ENCODE results near the gene SSB. TPM values are rescaled to one million over a fixed set of nuclear protein-coding genes. Genes with fewer than 3 reads are reported as not detected.

Gene SSB
- total RNA-seq, 1 donor from 2014 or later: 123 TPM

DNA sequence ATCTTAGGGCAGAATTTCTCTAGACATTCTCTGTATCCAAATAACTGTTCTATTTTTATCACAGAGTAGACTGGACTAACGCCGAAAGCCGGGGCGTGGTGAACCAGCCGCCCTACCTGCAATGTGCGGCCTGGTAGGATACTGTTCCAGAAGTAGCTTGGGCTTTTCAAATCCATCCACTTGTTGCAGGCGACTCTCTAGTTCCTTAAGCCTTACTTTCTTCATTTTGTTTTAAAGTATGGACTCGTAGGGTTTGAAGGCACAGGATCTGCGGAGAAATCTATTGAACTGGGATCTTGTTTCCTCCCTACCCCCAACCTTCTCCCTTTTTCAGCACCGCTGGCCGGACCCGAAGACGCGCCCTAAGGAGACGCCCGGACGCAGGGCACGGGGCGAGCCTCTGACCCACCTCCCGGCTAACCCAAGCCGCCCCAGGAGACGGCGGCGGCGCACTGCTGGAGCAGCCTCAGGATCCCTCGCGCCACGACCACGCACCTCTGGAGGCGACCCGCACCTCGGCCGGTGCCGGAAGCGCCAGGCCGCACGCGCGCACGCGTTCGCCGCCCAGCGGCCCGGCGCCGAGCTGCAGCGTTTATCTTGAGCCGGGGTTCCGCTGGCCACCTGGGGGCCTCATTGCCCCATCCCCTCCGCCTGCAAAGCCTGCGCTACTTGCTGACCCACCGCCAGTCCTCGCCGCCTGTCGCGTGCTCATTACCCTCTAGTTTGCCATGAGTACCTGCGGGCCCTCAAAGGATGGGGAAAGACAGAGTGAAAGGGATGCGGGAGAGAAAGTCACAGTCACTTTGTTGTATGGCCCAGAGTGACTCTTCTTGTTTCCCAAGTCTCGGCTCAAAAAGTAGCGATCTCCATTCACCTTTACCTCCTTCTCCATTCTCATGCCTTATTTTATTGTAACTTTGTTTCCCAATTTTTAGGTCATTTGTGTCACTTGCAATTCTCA is 26.0 kb downstream of the SSB start, which contains the start of gene METTL5:
METTL5 (minus strand) TSS at position 533 of the 961 bp plus-strand sequence; CDS start at position 225, 308 bp downstream.
- H3K27ac Mint-ChIP-seq: peak within 1 kb of the TSS; percentile 89
- TF ChIP-seq, protein P1, sequence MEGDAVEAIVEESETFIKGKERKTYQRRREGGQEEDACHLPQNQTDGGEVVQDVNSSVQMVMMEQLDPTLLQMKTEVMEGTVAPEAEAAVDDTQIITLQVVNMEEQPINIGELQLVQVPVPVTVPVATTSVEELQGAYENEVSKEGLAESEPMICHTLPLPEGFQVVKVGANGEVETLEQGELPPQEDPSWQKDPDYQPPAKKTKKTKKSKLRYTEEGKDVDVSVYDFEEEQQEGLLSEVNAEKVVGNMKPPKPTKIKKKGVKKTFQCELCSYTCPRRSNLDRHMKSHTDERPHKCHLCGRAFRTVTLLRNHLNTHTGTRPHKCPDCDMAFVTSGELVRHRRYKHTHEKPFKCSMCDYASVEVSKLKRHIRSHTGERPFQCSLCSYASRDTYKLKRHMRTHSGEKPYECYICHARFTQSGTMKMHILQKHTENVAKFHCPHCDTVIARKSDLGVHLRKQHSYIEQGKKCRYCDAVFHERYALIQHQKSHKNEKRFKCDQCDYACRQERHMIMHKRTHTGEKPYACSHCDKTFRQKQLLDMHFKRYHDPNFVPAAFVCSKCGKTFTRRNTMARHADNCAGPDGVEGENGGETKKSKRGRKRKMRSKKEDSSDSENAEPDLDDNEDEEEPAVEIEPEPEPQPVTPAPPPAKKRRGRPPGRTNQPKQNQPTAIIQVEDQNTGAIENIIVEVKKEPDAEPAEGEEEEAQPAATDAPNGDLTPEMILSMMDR (IDR thresholded peaks at IDR 0.05; ENCODE audit: unreplicated experiment): peak; percentile 75
- H3K27me3 Mint-ChIP-seq (ENCODE audit: low read depth): no peaks in the 10 kb centered on the region
- peak; percentile 74 to 85 for DNase-seq (ENCODE audit: low spot score in 2 of 2, unreplicated experiment in 2 of 2)
- no peaks in the 10 kb centered on the region for H3K9me3 Mint-ChIP-seq
- H3K4me3 Mint-ChIP-seq: peak within 1 kb of the TSS; percentile 78
- H3K36me3 Mint-ChIP-seq: peaks cover 6% of the 10 kb centered on the region
- H3K4me1 Mint-ChIP-seq: peaks cover 34% of the 10 kb centered on the region

DNA sequence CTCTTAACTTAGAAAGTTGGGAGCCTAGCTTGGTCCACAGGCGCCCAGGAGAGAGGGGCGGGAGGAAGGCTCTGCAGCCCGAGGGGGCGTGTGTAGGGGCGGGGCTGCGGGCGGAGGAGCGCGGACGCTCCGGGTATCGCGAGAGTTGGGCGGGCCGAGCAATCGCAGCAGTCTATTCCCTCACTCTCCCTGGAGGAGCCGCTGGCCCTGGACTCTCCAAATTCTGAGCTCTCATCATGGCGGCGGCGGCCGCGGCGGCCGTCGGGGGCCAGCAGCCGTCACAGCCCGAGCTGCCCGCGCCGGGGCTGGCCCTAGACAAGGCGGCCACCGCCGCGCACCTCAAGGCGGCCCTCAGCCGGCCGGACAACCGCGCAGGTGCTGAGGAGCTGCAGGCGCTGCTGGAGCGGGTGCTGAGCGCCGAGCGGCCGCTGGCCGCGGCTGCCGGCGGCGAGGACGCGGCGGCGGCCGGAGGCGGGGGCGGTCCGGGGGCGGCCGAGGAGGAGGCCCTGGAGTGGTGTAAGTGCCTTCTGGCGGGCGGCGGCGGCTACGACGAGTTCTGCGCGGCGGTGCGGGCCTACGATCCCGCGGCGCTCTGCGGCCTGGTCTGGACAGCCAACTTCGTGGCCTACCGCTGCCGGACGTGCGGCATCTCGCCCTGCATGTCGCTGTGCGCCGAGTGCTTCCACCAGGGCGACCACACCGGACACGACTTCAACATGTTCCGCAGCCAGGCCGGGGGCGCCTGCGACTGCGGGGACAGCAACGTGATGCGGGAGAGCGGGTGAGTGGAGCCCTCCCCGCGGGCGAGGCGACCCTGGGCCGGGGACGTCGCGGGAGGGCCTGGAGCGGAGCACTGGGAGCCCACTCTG is 28.8 kb downstream of the SSB start, which contains the start of gene UBR3:
UBR3 (plus strand) TSS at position 183 of the 869 bp plus-strand sequence; CDS start at position 237, 54 bp downstream.
- peak; percentile 93 to 95 for DNase-seq (ENCODE audit: low spot score in 2 of 2, unreplicated experiment in 2 of 2)
- Mint-ChIP-seq H3K27me3 (ENCODE audit: low read depth) (no peaks in the 10 kb centered on the region), H3K4me1 (peaks cover 34% of the 10 kb centered on the region), H3K4me3 (peak within 1 kb of the TSS; percentile 87), H3K36me3 (peaks cover 3% of the 10 kb centered on the region), H3K27ac (peak within 1 kb of the TSS; percentile 91), H3K9me3 (no peaks in the 10 kb centered on the region)
- TF ChIP-seq, protein P1 (IDR thresholded peaks at IDR 0.05; ENCODE audit: unreplicated experiment): no peak

DNA sequence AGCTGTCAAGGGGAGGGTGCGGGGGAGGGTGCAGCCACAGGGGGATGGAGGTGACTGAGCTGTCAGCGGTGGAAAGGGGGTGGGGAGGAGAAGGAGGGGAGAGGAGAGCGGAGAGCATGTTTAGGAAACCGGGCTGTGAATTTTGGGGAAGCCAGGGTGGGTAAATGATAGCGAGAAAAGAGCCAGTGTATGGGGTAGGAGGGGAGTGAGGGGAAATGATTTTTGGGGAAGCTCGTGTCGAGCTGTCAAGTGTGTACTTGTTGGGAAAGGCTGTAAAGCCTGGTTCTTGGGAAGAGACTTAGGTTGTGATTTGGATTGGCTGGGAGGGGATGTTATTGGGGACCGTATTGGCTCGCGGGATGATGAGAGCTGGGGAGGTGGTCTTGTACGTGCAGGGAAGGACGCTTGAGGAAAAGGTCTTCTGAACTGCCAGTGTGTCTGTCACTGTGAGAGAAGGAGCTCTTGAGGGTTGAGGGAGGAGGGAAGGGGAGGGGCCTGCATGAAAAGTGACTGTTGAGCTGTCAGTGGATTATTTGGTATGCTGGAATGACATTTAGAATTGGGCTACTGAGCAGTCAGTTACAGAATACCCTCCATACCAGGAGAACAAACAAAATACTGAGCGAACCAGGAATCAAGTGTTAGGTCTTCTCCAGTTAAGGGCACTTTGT is 29.6 kb downstream of the SSB start:
- Mint-ChIP-seq H3K36me3 (peaks cover 3% of the 10 kb centered on the region), H3K27ac (peak overlapping the region; percentile 91), H3K4me1 (peaks cover 26% of the 10 kb centered on the region), H3K4me3 (peak overlapping the region; percentile 87), H3K27me3 (ENCODE audit: low read depth) (no peaks in the 10 kb centered on the region), H3K9me3 (no peaks in the 10 kb centered on the region)
- peak in 1 of 2 experiments; percentile 43 for DNase-seq (ENCODE audit: low spot score in 2 of 2, unreplicated experiment in 2 of 2)
- TF ChIP-seq, protein P1 (IDR thresholded peaks at IDR 0.05; ENCODE audit: unreplicated experiment): no peak

DNA sequence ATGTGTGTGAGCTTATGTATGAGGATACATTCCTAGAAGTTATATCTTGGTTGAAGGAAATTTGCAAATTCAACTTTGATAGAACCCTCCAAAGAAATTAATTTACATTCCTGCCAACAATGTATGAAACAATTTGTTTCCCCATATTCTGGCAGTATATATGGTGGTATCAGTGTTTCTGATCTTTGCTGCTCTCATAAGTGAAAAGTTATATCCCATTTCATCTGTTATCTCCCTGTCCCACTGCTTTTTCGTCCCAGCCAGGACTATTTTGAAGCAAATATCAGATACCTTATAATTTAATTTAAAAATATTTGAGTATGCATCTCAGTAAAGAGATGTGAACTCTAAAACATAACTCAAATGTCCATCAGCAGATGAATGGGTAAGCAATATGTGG is 35.7 kb downstream of the SSB start:
- TF ChIP-seq, protein P1 (IDR thresholded peaks at IDR 0.05; ENCODE audit: unreplicated experiment): no peak
- Mint-ChIP-seq H3K4me3 (no peak overlapping the region), H3K27ac (no peak overlapping the region)

More for the DNA sequence above, 35.7 kb downstream of the SSB start:
- DNase-seq (ENCODE audit: low spot score in 2 of 2, unreplicated experiment in 2 of 2): no peak
- Mint-ChIP-seq H3K36me3 (peaks cover 3% of the 10 kb centered on the region), H3K27me3 (ENCODE audit: low read depth) (no peaks in the 10 kb centered on the region), H3K4me1 (peaks cover 16% of the 10 kb centered on the region), H3K9me3 (peaks cover 4% of the 10 kb centered on the region)
